SU-DHL-6 (cell line): Measurements from ENCODE around the gene DDX31.

ENCODE experiments used
- H2AFZ ChIP-seq: fragments of 200-600 bp; sonication (generic); 2 replicates; pipeline ENCODE4 v1.6.1; 2014; ENCODE audit warnings: low read depth, mild to moderate bottlenecking, moderate library complexity, mixed read lengths, antibody characterized with exemption, low read length; ENCODE audit not compliant: severe bottlenecking
- H3F3A ChIP-seq: fragments of 200-600 bp; shearing (Covaris generic); 2 replicates; pipeline ENCODE4 v1.6.0; 2016; ENCODE audit warnings: antibody characterized with exemption, mild to moderate bottlenecking; ENCODE audit not compliant: insufficient read depth
- H3K27ac ChIP-seq: fragments of 200-600 bp; sonication (generic); 2 replicates; pipeline ENCODE4 v1.5.1; 2016; ENCODE audit warnings: low read depth, mild to moderate bottlenecking, low read length, moderate library complexity, mixed read lengths
- H3K27me3 ChIP-seq: fragments of 200-600 bp; sonication (generic), shearing (Covaris generic); 2 replicates; pipeline ENCODE4 v1.6.0; 2014; ENCODE audit warnings: mild to moderate bottlenecking, low read length
- H3K36me3 ChIP-seq: fragments of 200-600 bp; sonication (generic); 2 replicates; pipeline ENCODE4 v1.6.1; 2014; ENCODE audit warnings: mild to moderate bottlenecking, low read length, mixed read lengths
- H3K4me2 ChIP-seq: fragments of 300-600, 200-600 bp; shearing (Covaris generic), sonication (generic); 2 replicates; pipeline ENCODE4 v1.6.0; 2014; ENCODE audit warnings: low read length, low read depth, mild to moderate bottlenecking; ENCODE audit not compliant: poor library complexity, severe bottlenecking
- H3K4me3 ChIP-seq: fragments of 200-600 bp; sonication (generic); 2 replicates; pipeline ENCODE4 v1.5.1; 2014; ENCODE audit warnings: antibody characterized with exemption, low read length, mild to moderate bottlenecking, mixed read lengths; ENCODE audit not compliant: insufficient read depth, poor library complexity, severe bottlenecking
- H3K79me2 ChIP-seq: fragments of 200-600 bp; sonication (generic); 2 replicates; pipeline ENCODE4 v1.6.1; 2014; ENCODE audit warnings: mild to moderate bottlenecking, low read length, moderate library complexity; ENCODE audit not compliant: insufficient read depth
- H3K9ac ChIP-seq: fragments of 200-600 bp; sonication (generic); 2 replicates; pipeline ENCODE4 v1.7.0; 2014; ENCODE audit warnings: mild to moderate bottlenecking, low read length
- H3K9me2 ChIP-seq: fragments of 200-600 bp; sonication (generic); replicated peaks from 2 replicates; pipeline ENCODE4 v1.6.1; 2014; ENCODE audit warnings: low read length; ENCODE audit not compliant: insufficient read depth
- H3K9me3 ChIP-seq: fragments of 200-600 bp; sonication (generic); 2 replicates; pipeline ENCODE4 v1.6.1; 2014; ENCODE audit warnings: low read length, mixed read lengths; ENCODE audit not compliant: insufficient read depth
- H4K20me1 ChIP-seq: fragments of 200-600 bp; sonication (generic); 2 replicates; pipeline ENCODE4 v1.6.1; 2014; ENCODE audit warnings: low read depth, mild to moderate bottlenecking, antibody characterized with exemption, low read length, moderate library complexity, mixed read lengths
- EZH2phosphoT487 ChIP-seq: fragments of 200-600 bp; sonication (generic), shearing (Covaris generic); conservative IDR thresholded peaks from 2 replicates; pipeline ENCODE4 v1.6.1; 2018; ENCODE audit warnings: mild to moderate bottlenecking, antibody characterized with exemption, low read length, moderate library complexity, mixed read lengths
- TF ChIP-seq, protein P1 (sequence below): fragments of 200-600 bp; sonication (generic); IDR thresholded peaks from one replicate; pipeline ENCODE4 v1.5.1; 2017; ENCODE audit warnings: antibody characterized with exemption, mild to moderate bottlenecking, low read length, moderate library complexity; ENCODE audit not compliant: insufficient read depth, poor library complexity, severe bottlenecking

DDX31 gene

DNA sequence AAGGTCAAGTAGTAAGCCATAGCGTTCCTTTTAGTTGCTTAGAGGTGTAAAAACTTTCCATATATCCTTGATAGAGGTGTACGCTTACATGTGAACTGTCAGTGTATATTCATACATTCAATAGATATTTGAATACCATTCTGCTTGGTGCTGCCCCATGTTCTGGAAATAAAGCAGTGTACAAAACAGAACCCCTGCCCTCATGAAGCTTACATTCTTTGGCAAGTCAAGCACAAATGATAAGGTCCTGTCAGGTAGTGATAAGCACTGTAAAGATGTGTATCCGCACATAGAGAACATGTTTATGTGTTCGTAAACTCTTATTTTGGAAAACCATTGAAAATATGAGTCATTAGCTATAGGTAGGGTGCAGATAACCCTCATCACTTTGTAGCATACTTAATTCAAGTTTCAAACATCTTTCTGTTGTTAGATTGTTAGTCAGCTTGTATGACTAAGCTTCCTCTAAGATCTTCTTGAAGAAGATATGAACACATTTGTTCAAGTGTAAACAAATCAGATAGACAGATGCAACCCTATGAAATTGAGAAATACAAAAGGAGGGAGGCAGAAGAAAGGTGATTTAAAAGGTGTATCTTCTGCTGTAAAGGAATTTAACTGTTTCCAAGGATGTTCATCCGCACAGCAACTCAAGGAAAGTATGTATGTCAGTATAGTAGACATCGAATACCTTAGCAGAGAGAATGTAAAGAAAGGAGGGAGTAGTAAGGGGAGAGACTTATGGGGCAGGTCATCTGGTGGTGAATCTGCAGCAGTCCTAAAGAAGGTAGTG, 2.0 kb upstream of the DDX31 start:
- Histone ChIP-seq H3K9ac (peak overlapping the region; percentile 94), H3K4me3 (peak overlapping the region; percentile 97), H3F3A (peaks cover 18% of the 10 kb centered on the region), H2AFZ (no peak overlapping the region), H3K9me2 (no peaks in the 10 kb centered on the region), H3K9me3 (no peaks in the 10 kb centered on the region), H3K27ac (no peak overlapping the region), H3K4me2 (peak overlapping the region; percentile 76), H4K20me1 (peaks cover 8% of the 10 kb centered on the region; the same call in 1 of the 2 replicates), H3K79me2 (peaks cover 94% of the 10 kb centered on the region), H3K36me3 (no peaks in the 10 kb centered on the region), H3K27me3 (no peaks in the 10 kb centered on the region)
- TF ChIP-seq, protein P1, sequence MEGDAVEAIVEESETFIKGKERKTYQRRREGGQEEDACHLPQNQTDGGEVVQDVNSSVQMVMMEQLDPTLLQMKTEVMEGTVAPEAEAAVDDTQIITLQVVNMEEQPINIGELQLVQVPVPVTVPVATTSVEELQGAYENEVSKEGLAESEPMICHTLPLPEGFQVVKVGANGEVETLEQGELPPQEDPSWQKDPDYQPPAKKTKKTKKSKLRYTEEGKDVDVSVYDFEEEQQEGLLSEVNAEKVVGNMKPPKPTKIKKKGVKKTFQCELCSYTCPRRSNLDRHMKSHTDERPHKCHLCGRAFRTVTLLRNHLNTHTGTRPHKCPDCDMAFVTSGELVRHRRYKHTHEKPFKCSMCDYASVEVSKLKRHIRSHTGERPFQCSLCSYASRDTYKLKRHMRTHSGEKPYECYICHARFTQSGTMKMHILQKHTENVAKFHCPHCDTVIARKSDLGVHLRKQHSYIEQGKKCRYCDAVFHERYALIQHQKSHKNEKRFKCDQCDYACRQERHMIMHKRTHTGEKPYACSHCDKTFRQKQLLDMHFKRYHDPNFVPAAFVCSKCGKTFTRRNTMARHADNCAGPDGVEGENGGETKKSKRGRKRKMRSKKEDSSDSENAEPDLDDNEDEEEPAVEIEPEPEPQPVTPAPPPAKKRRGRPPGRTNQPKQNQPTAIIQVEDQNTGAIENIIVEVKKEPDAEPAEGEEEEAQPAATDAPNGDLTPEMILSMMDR, result no peak
- no peak for TF ChIP-seq EZH2phosphoT487

DNA sequence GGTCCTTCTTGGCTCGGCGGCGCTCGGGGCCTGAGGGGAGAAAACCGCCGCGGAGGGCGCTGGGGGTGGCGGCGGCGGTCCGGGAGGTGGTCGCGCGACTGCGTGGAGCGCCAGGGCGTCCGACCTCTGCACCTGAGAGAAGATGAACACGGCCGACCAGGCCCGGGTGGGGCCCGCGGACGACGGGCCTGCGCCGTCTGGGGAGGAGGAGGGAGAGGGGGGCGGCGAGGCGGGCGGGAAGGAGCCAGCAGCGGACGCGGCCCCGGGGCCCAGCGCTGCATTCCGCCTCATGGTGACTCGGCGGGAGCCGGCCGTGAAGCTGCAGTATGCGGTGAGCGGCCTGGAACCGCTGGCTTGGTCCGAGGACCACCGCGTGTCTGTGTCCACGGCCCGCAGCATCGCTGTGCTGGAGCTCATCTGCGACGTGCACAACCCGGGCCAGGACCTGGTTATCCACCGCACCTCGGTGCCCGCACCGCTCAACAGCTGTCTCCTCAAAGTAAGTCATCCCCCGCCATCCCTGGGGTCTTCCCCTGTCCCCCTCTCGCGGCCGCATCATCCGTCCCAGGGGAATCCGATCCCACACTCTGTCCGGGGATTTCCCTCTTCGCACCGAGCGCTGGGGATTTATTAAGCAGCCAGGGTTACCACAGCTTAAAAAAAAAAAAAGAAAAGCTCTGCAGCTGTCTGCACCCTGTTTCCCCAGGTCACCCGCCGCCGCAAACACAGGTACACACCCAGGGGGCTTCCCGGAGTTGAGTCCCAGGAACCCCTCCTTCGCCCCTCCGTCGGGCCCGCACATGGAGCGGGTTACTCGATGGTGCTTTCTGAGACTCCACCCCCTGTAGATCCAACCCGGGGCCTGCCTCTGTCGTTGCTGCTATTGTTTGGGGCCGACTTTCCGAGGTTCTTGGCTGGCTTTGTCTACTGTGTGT, 941 bp upstream of the DDX31 start, which contains the start of gene GTF3C4:
GTF3C4 (plus strand) TSS at position 8 of the 935 bp plus-strand sequence; CDS start at position 143, 135 bp downstream.
- Histone ChIP-seq H3K4me3 (peak within 1 kb of the TSS; percentile 97), H3K27me3 (no peaks in the 10 kb centered on the region), H3K79me2 (peaks cover 91% of the 10 kb centered on the region), H4K20me1 (peaks cover 8% of the 10 kb centered on the region; the same call in 1 of the 2 replicates), H3F3A (peaks cover 18% of the 10 kb centered on the region), H3K9me2 (no peaks in the 10 kb centered on the region), H3K4me2 (peak within 1 kb of the TSS; percentile 76), H3K36me3 (no peaks in the 10 kb centered on the region), H2AFZ (peak within 1 kb of the TSS; percentile 98), H3K9me3 (no peaks in the 10 kb centered on the region), H3K9ac (peak within 1 kb of the TSS; percentile 94), H3K27ac (peak within 1 kb of the TSS; percentile 88)
- TF ChIP-seq, protein P1, result no peak
- no peak for TF ChIP-seq EZH2phosphoT487

DNA sequence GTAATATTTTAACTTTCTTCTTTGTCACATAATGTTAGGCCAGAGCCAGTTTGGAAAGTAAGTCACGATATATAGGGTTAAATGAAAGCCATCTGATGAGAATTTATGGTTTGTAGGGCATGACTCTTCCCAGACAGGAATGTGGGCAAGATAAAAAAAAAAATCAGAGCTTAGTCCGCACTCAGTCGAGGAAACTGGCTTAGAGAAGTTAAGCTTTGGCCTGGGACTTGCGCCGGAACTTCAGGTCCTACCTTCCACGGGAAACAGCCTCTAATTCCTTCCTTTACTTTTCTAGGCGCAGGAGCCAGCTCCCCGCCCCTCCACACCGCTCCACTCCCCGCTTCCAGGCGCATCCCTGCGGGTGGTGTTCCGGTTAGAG, 475 bp downstream of the DDX31 start:
- Histone ChIP-seq H3K36me3 (no peaks in the 10 kb centered on the region), H3K4me3 (peak overlapping the region; percentile 97), H3K9me2 (no peaks in the 10 kb centered on the region), H4K20me1 (peaks cover 6% of the 10 kb centered on the region; the same call in 1 of the 2 replicates), H3K9me3 (no peaks in the 10 kb centered on the region), H2AFZ (peak overlapping the region; percentile 98), H3K79me2 (peaks cover 91% of the 10 kb centered on the region), H3K4me2 (peak overlapping the region; percentile 76), H3K9ac (peak overlapping the region; percentile 94), H3K27me3 (no peaks in the 10 kb centered on the region), H3F3A (peaks cover 18% of the 10 kb centered on the region), H3K27ac (peak overlapping the region; percentile 88)
- TF ChIP-seq, protein P1, result no peak
- no peak for TF ChIP-seq EZH2phosphoT487
